ENCODE results near the gene PKP4. TPM values are rescaled to one million over a fixed set of nuclear protein-coding genes. Genes with fewer than 3 reads are reported as not detected.

PKP4 gene
- total RNA-seq, 1 experiment from 2014 or later: 147 TPM

DNA sequence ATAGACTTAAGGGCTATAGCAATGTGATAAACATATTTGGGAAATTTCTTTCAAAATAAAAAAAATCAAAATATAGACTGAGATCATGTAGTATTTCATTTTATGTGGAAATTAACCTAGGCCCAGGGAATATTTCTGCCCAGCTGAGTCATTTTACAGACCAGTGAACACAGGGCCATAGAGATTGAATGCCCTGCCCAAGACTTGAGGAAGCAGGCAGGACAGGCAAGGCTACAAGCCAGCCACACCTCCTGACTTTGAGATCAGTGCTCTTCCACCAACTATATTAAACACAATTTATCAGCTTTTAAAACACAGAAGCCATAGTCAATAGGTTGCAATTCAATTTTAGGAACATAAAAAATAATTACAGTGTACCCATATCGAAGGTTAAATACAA is 13.1 kb upstream of the PKP4 start:
- Mint-ChIP-seq H3K36me3 (ENCODE audit: insufficient read depth, unreplicated experiment) (no peaks in the 10 kb centered on the region), H3K9me3 (ENCODE audit: unreplicated experiment) (no peaks in the 10 kb centered on the region), H3K4me1 (ENCODE audit: low read depth, unreplicated experiment) (no peaks in the 10 kb centered on the region), H3K4me3 (ENCODE audit: unreplicated experiment) (no peak overlapping the region), H3K27me3 (ENCODE audit: insufficient read depth, unreplicated experiment) (no peaks in the 10 kb centered on the region), H3K27ac (ENCODE audit: unreplicated experiment) (no peak overlapping the region)
- TF ChIP-seq, protein P1, sequence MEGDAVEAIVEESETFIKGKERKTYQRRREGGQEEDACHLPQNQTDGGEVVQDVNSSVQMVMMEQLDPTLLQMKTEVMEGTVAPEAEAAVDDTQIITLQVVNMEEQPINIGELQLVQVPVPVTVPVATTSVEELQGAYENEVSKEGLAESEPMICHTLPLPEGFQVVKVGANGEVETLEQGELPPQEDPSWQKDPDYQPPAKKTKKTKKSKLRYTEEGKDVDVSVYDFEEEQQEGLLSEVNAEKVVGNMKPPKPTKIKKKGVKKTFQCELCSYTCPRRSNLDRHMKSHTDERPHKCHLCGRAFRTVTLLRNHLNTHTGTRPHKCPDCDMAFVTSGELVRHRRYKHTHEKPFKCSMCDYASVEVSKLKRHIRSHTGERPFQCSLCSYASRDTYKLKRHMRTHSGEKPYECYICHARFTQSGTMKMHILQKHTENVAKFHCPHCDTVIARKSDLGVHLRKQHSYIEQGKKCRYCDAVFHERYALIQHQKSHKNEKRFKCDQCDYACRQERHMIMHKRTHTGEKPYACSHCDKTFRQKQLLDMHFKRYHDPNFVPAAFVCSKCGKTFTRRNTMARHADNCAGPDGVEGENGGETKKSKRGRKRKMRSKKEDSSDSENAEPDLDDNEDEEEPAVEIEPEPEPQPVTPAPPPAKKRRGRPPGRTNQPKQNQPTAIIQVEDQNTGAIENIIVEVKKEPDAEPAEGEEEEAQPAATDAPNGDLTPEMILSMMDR (IDR thresholded peaks at IDR 0.05; ENCODE audit: insufficient read depth in 1 of 2, low read depth in 1 of 2, low read length in 1 of 2, severe bottlenecking in 1 of 2, unreplicated experiment in 1 of 2): no peak
- no peak overlapping the region for H3K4me3 ChIP-seq (ENCODE audit: low read depth, low read length)
- no peaks in the 10 kb centered on the region for H3K36me3 ChIP-seq (ENCODE audit: control insufficient read depth, insufficient read depth, low read length)
- H3K4me1 ChIP-seq: no peaks in the 10 kb centered on the region
- ChIA-PET CTCF (no interaction called here), POLR2A (no interaction called here)
- DNase-seq: no peak
- no peaks in the 10 kb centered on the region for H3K9me3 ChIP-seq
- intact Hi-C loops (cut with micrococcal nuclease; ENCODE audit: unreplicated experiment): no loop called here
- no TSS peak for BruUV-seq (replicated peaks)
- no peaks in the 10 kb centered on the region for H3K27me3 ChIP-seq (replicated peaks; ENCODE audit: control insufficient read depth, insufficient read depth, low read length)

DNA sequence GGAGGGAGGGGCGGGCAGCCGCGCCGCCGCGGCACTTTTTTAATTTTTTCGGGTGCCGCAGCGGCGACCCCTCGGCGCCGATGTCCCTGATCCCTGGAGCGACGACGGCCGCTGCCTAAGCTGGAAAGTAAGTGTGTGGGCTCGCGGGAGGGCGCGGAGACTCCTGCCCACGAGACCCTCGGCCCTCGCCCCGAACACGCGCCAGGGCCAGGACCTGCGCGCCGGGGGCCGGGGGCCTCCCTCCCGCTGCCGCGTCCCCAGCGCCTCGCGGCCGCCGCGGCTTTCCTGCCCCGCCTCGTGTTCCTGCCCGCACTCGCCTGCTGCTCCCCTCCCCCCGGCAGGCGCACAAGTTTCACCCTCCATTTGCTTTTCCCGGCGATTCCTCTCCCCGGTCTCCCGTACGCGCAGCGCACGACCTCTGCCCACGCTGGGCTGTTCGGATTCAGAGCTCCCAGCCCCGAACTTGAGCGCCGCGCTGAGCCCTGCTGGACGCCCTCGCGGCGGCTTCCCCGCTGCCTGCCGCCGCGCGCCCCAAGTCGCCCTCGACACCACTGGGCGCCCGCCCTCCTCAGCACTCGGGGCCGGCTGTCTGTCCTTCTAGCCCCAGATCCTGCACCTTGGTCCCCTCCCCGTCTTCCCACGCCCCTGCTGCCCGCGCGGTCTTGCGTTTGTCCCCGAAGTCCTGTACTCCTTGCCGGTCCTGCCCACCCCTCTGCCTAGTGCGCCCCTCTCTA is 507 bp downstream of the PKP4 start:
- ChIA-PET CTCF (interaction anchor here (0.6 to 1.3 kb wide), 11 partner anchors 17 to 433 kb away, joined by 3 to 6 read pairs (median 4); no protein-coding TSS in a partner anchor), POLR2A (interaction anchor here (0.5 to 1.3 kb wide), 7 partner anchors 103 to 686 kb away, joined by 3 to 6 read pairs (median 5); partner anchors contain the start of gene ACVR1)
- TF ChIP-seq, protein P1 (IDR thresholded peaks at IDR 0.05; ENCODE audit: insufficient read depth in 1 of 2, low read depth in 1 of 2, low read length in 1 of 2, severe bottlenecking in 1 of 2, unreplicated experiment in 1 of 2): no peak
- peak overlapping the region; percentile 93 for H3K4me3 ChIP-seq (ENCODE audit: low read depth, low read length)
- Mint-ChIP-seq H3K9me3 (ENCODE audit: unreplicated experiment) (no peaks in the 10 kb centered on the region), H3K27me3 (ENCODE audit: insufficient read depth, unreplicated experiment) (no peaks in the 10 kb centered on the region), H3K4me1 (ENCODE audit: low read depth, unreplicated experiment) (peaks cover 13% of the 10 kb centered on the region), H3K4me3 (ENCODE audit: unreplicated experiment) (peak overlapping the region; percentile 98), H3K36me3 (ENCODE audit: insufficient read depth, unreplicated experiment) (peaks cover 35% of the 10 kb centered on the region), H3K27ac (ENCODE audit: unreplicated experiment) (peak overlapping the region; percentile 97)
- BruUV-seq (replicated peaks): no TSS peak
- intact Hi-C loops (cut with micrococcal nuclease; ENCODE audit: unreplicated experiment): loop anchor here (2.0 to 5.0 kb wide), 2 partner anchors 272 to 330 kb away; no protein-coding TSS in a partner anchor
- H3K4me1 ChIP-seq: peaks cover 24% of the 10 kb centered on the region
- no peaks in the 10 kb centered on the region for H3K36me3 ChIP-seq (ENCODE audit: control insufficient read depth, insufficient read depth, low read length)
- DNase-seq: peak; percentile 65 to 73
- H3K27me3 ChIP-seq (replicated peaks; ENCODE audit: control insufficient read depth, insufficient read depth, low read length): no peaks in the 10 kb centered on the region
- H3K9me3 ChIP-seq: no peaks in the 10 kb centered on the region

DNA sequence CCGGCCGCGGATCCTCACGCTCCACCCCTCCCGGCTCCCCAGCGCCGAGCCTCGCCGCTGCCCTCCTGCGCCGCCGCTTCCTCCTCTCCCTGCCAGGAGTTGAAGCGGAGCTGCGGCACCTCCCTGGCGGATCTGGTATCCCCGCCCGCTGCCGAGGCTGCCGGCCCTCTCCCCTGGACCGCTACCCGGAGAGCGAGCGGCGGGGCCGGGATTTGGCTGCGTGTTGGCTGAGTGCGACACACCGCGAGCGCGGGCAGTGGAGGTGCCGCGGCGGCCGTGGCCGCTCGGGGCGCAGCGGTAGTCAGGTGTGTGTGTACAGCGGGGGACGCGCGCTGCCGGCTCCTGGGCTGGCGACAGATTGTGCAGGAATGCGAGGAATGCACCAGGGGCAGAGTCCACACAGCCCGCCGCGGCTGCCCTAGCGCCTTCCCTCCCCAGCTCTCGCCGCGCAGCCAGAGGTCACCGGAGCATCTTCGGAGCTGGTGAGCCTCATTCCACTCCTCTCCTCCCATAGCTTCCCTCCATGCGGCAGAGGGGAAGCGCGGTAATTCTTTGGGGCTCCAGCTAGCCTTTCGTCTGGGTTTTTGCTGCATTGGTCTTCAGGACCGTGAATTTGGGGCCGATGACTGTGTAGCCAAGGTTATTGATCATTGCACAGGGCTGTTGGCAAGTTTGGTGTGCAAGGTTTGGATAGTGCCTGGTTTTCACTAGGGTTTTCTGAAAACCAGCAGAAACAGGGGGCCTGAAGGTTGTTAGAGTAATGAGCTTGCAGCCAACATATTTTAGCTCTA is 1.3 kb downstream of the PKP4 start:
- Histone ChIP-seq H3K9me3 (no peaks in the 10 kb centered on the region), H3K4me3 (ENCODE audit: low read depth, low read length) (peak overlapping the region; percentile 93), H3K27me3 (replicated peaks; ENCODE audit: control insufficient read depth, insufficient read depth, low read length) (no peaks in the 10 kb centered on the region), H3K4me1 (peaks cover 25% of the 10 kb centered on the region), H3K36me3 (ENCODE audit: control insufficient read depth, insufficient read depth, low read length) (no peaks in the 10 kb centered on the region)
- no peaks in the 10 kb centered on the region for H3K27me3 Mint-ChIP-seq (ENCODE audit: insufficient read depth, unreplicated experiment)
- H3K4me1 Mint-ChIP-seq (ENCODE audit: low read depth, unreplicated experiment): peaks cover 13% of the 10 kb centered on the region
- peak; percentile 97 for DNase-seq
- no TSS peak for BruUV-seq (replicated peaks)
- peak overlapping the region; percentile 97 for H3K27ac Mint-ChIP-seq (ENCODE audit: unreplicated experiment)
- H3K4me3 Mint-ChIP-seq (ENCODE audit: unreplicated experiment): peak overlapping the region; percentile 98
- ChIA-PET CTCF (interaction anchor here (0.6 to 1.4 kb wide), 7 partner anchors 31 to 287 kb away, joined by 3 to 5 read pairs (median 4); no protein-coding TSS in a partner anchor), POLR2A (interaction anchor here (0.6 to 1.3 kb wide), 7 partner anchors 45 to 1157 kb away, joined by 3 to 5 read pairs (median 4); no protein-coding TSS in a partner anchor)
- intact Hi-C loops (cut with micrococcal nuclease; ENCODE audit: unreplicated experiment): loop anchor here (1.0 to 5.0 kb wide), 9 partner anchors 43 to 331 kb away; no protein-coding TSS in a partner anchor
- TF ChIP-seq, protein P1 (IDR thresholded peaks at IDR 0.05; ENCODE audit: insufficient read depth in 1 of 2, low read depth in 1 of 2, low read length in 1 of 2, severe bottlenecking in 1 of 2, unreplicated experiment in 1 of 2): peak; percentile 26 to 57
- H3K36me3 Mint-ChIP-seq (ENCODE audit: insufficient read depth, unreplicated experiment): peaks cover 35% of the 10 kb centered on the region
- no peaks in the 10 kb centered on the region for H3K9me3 Mint-ChIP-seq (ENCODE audit: unreplicated experiment)
